Hematopoietic multipotent progenitor cell (in vitro differentiated cells): ENCODE results near the gene PGA4. TPM values are rescaled to one million over a fixed set of nuclear protein-coding genes. Genes with fewer than 3 reads are reported as not detected.

Source experiments
- DNase-seq, 3 donors: peaks; one replicate each; pipeline ENCODE4 v3.0.0-alpha.2; 2011 to 2015; ENCODE audit warnings: low read depth in 2 of 3, low spot score in 2 of 3
- total RNA-seq: library from RNA; depleted of rRNA; stranded (reverse); fragments of >200 nt; gene quantifications from one replicate; pipeline ENCODE4 v1.2.3, GENCODE V29; 2012

Gene PGA4
- total RNA-seq, 1 donor, result under 0.01 TPM

DNA sequence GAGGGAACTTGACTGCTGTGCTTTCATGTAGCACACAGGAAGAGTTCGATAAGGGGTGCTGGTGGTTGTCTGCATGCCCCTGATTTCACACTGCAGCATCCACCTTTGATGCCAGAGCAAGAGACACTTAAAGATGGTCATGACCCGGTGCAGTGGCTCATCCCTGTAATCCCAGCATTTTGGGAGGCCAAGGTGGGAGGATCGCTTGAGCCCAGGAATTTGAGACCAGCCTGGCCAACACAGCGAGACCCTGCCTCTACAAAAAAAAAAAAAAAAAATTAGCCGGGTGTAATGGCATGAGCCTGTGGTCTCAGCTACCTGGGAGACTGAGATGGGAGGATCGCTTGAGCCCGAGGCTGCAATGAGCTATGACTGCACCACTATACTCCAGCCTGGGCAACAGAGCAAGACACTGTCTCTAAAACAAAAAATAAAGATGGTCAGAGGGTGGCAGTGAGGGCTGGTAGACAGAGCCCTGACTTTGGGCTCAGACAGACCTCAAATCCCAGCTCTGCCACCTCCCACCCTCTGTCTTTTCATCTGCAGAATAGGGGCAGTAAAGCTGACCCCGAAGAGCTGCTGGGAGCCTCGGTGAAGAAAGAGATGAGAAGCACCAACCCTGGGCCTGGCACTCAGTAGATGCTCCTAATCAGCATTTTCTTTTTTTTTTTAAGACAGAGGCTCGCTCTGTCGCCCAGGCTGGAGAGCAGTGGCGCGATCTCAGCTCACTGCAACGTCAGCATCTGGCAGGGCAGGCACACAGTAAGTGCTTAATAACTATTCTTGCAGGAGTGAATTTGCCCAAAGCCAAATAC, 55.2 kb downstream of the PGA4 start:
- DNase-seq, result no peak

DNA sequence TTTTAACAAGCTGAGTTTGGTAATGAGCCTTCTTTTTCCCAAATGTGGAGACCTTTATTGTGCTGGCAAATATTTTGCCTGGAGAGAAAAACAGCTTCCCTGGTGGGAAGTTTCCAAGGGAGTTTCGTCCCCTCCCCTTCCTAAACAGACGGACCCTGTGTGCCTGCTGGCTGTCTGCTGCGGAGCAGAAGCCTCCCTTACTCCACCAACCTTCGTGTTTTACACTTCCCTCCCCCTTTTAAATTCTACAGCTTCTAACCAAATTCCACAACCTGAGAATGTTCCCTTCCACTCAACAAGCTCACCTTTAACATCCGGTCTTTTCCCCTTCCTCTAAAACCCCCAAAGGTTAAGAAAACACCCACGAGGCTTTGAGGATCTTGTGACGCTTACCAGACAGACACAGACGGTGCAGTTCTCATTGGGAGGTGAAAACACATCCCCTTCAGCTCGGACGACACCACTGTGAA, 55.9 kb downstream of the PGA4 start:
- DNase-seq, result no peak

DNA sequence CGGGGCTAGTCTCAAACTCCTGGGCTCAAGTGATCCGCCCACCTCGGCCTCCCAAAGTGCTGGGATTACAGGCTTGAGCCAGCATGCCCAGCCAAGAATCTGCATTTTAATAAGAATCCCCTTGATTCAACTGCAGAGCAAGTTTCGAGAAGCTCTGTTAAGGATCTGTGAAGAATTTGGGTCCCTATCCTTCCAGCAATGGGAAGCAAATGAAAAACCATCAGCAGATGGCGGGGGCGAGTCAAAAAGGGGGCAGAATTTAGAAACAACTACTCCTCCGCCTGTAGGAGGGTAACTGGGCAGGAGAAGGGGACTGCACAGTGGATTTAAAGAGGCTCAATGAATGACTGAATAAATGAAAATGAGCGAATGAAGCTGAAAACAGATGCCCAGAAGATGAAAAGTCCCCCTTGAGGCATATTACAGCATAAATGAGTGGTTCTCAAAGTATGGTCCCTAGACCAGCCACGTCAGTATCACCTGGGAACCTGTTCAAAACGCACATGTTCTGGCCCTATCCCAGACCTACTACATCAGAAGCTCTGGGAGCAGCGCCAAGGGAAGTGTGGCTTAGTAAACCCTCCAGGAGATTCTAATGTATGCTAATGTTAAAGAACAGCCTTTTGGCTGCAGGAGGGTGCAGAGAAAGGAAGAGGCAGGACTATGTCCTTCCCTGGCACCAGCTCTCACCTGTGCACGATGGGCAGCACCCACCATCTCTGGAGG, 58.0 kb downstream of the PGA4 start:
- no peak for DNase-seq

DNA sequence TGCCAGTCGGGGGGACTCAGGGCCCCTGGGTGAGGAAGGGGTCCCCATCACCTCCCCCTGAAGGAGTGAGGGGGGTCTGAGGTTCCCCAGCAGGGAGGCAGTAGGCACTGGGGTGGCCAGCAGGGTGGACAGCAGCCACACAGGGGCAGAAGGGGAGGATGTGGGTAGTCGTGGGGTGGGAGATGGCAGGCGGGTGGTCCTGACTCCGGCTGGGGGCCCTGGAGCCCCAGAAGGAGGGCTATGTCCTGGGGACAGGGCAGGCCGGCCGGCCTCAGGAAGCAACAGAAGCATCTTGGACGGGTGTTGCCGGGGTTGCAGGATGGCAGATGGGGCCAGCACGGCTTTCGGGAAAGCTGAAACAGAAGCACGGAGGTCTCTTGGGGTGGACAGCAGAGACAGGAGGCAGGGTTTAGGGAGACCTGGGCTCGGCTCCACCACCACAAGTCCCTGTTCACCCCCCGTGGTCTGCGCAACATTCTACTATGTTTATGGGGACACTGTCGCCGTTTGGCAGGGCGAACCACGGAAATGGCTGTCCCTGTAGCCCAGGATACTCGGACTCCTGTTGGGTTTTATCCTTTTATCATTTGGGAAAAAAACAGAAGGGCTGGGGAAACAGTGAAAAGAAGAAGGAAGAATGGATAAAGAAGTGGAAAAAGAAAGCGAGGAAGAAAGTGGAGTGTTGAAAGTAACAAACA, 58.9 kb downstream of the PGA4 start:
- no peak for DNase-seq

Other genes with a start within 250 kb of the PGA4 start
- gene CD5, start 119.9 kb upstream of the PGA4 start, total RNA-seq, result 0.54 TPM
- 6.7 TPM for gene VPS37C, start 60.9 kb upstream of the PGA4 start, total RNA-seq
- not detected for gene PGA3, start 18.8 kb upstream of the PGA4 start, total RNA-seq
- not detected for gene PGA5, start 18.8 kb downstream of the PGA4 start, total RNA-seq
- 4.0 TPM for gene VWCE, start 73.0 kb downstream of the PGA4 start, total RNA-seq
- 194 TPM for gene DDB1, start 110.8 kb downstream of the PGA4 start, total RNA-seq
- 59.8 TPM for gene TKFC, start 110.9 kb downstream of the PGA4 start, total RNA-seq
- gene CYB561A3, start 139.5 kb downstream of the PGA4 start, total RNA-seq, result 59.0 TPM
- 15.9 TPM for gene TMEM138, start 140.0 kb downstream of the PGA4 start, total RNA-seq
- 20.5 TPM for gene TMEM216, start 170.2 kb downstream of the PGA4 start, total RNA-seq
- 66.5 TPM for gene CPSF7, start 207.6 kb downstream of the PGA4 start, total RNA-seq
- 60.6 TPM for gene SDHAF2, start 207.8 kb downstream of the PGA4 start, total RNA-seq